COLO668 (cell line): ENCODE results near the gene SLC38A4.

Experiments used
- DNase-seq: peaks from one replicate; lab custom pipeline; 2025; ENCODE audit not compliant: unreplicated experiment; lab: John Stamatoyannopoulos, UW

The SLC38A4 gene

GRCh38 chr12:46818642-46819041 is 7.2 kb downstream of the SLC38A4 start:
- DNase-seq, result no peak

DNA sequence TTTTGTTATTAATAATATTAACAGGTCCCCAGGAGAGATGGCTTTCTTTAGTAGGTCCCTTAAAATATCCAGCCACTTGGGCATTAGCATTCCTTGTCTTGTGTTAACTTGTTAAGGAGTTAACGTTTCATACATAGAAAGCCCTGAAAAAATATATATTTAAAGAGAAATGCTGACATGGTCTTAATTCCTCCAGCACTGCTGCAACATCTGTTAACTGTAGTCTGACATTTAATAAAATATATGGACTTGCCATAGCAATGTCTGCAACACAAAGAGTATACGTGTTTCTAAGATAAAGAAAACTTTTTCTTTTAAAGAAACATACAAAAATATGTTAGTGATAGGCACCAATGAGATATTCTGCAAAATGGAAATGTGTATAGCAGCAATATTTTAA is 10.0 kb downstream of the SLC38A4 start:
- DNase-seq, result no peak

DNA sequence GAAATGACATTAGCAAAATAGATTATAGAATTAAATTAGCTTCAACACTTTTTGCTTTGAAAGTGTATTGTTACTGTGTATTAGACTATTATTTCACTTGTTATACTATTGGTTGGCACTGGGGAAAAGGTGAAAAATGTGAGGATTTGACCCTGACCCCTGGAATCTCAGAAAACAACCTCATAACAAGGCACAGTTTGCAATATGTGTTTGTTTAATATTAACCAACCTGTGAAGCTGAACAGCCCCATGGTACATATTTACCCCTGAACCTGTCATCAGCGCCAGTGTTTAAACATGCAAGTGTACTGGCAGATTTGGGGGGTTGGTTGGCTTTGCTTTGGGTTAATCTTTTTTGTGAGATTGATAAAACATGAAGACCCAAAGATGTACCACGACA is 11.7 kb downstream of the SLC38A4 start:
- no peak for DNase-seq

DNA sequence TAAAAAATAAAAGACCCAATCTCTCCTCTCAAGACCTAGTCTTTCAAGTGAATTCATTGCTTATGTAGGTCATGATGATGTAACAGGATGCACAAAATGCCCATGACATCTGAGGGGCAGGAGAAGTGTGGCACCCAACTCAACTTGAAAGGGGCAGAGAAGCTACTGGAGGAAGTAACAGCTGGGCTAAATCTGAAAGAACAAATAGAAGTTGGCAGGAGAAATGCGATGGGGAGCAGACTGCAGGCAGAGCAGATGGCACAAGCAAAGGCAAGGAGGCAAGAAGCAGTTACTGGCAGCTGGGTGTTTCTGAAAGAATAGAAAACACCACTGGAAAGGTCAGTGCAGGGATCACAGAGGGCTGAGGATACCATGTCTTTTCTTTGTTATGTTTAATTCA is 14.6 kb downstream of the SLC38A4 start:
- no peak for DNase-seq

DNA sequence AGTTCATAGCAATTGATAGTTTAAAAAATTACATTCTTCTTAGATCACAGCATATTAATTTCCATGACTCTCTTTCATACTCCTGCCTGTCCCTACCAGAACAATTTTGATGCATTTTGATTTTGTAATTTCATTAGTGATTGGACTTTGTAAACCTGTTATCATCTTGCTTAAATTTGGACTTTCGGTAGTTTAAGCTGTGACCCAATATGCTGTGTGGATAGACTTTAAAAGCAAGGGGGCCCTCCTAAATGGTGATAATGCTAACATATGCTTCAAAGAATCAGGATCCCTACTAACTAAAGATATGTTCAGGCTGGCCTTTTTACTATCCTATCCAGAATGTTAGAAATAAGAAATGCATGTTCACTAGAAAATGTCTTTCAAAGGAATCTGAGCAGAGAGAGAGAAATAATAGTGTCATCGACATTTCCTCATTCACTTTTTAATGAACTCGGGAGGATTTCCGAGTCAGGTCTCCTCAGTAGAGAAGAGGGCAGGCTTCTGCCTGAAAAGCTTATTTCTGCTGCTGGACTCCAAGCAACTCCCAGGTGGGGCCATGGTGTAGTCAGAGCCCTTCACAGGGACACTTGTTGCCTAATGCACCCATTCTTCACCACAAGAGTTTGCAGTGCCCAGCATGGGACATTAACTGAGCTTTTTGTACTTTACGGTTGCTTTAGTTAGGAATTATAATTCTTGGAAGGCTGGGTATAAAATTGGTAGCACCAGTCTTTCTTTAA is 16.7 kb downstream of the SLC38A4 start:
- no peak for DNase-seq

DNA sequence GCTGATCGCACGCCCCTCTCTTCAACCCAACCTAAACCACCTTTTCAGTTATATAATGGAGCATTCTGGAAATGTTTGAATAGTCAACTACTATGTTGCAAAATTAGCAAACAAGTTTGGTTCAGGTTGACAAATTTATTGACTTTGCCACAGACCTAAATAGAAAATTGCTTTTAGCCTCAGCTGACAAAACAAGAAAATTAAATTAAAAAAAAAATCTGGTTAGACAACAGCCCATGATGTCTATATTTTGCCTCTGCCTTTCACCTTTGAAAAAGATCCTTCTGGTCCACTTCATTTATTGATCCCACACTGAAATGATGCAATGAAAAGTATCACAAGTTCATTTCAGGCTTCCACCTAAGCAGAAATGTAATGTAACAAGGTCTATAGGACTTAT is 17.5 kb downstream of the SLC38A4 start:
- DNase-seq, result no peak

DNA sequence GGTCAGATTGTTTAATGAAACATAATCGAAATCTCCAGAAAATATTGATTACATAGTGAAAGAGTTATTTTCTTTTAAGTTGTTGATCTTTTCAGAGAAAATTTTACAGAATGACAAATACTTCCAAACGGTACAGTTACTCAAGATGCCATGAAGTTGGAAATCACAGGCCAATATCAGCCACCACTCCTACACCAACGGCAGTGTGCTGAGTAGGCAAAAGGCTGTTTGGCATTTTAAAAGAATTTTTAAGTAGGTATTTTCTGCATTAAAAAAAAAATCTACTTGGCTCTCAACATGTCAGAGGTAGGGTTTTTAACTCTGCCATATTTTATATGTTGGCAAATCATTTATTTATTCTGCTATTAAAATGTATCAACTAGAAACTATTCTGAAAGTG is 21.7 kb downstream of the SLC38A4 start:
- no peak for DNase-seq

DNA sequence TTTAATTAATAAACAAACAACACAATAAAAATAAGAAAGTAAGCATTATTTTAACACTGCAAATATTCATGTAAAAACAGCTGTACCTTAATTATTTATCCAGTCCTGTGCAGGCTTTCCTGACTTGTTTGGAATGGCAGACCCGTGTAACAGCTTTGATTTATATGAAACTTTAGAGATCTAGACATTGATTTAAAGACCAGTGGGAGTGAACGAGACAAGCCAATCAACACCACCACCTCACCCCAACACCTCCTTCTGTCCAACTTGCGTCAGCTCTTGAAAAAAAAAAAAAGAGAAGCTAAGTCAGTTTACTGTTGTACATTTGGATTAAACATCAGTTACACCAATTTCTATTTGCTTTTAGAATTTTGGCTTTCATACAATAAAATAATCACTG is 22.3 kb downstream of the SLC38A4 start:
- DNase-seq, result no peak

- DNase-seq, result no peak
These were observed 24.5 kb downstream of the SLC38A4 start for GRCh38 chr12:46801293-46801692.

GRCh38 chr12:46800160-46800559 is 25.6 kb downstream of the SLC38A4 start:
- no peak for DNase-seq

- DNase-seq, result no peak
These were observed 27.1 kb downstream of the SLC38A4 start for GRCh38 chr12:46798648-46799047.

- no peak for DNase-seq
These were observed 27.7 kb downstream of the SLC38A4 start for GRCh38 chr12:46798056-46798455.

GRCh38 chr12:46795988-46796387 is 29.8 kb downstream of the SLC38A4 start:
- DNase-seq, result no peak

DNA sequence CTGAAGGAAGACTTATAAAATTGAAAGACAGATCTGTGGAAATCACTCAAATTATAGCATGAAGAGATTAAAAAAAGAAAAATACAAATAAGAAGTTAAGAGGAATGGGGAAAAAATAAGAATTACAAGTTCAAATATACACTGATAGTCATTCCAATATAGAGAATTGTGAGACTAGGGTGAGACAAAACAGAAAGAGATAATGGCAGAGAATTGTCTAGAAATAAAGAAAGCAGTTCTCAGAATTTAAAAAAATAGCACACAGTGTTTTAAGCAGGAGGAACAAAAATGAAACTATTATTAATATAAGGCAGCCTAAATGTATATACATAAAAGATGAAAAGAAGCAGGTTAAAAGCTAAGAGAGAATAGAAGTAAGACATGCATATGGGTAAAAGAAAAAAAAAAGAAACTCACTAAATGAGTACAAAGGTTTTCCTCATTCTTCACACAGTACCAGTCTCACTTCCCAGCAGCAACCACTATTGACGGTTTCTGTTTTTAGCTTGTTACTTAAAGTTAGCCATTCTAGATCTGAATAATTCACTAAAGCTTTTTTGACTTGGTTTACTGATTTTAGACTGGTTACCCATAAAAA is 31.1 kb downstream of the SLC38A4 start:
- DNase-seq, result no peak

DNA sequence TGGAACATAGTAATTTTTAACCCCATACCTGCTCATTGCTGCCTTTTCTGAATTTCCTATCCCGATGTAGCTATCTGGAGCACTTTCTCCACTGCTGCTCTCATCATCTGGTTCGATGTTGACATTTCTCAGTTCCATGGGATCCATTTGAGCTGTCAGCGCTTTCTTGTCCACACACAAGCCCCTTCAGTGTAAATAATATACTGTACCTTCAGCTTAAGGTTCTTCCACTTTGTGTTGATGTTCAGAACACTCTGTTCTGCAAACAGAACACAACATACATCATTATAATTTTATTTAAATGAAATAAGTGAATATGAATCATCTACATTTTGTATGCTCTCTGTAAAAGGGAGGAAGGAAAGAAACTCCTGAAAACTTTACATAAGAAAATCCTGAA is 32.9 kb downstream of the SLC38A4 start:
- no peak for DNase-seq

DNA sequence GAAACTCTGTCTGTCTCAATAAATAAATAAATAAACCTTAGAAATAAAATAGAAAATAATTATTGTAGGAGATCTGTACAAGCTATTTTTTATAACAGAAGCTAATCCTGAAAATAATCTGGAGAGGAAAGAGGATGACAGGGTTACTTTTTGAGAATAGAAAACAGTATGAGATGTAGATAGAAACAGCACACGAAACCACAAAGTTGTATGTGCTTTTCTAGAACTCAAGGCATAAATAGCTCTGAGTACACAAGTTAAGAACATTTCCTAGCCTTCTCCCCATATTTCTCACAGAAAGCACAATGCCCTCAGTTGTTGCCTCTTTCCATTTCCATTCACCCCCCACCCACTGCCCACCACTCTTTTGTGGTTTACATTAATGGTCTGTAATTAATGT is 35.7 kb downstream of the SLC38A4 start:
- DNase-seq, result no peak

DNA sequence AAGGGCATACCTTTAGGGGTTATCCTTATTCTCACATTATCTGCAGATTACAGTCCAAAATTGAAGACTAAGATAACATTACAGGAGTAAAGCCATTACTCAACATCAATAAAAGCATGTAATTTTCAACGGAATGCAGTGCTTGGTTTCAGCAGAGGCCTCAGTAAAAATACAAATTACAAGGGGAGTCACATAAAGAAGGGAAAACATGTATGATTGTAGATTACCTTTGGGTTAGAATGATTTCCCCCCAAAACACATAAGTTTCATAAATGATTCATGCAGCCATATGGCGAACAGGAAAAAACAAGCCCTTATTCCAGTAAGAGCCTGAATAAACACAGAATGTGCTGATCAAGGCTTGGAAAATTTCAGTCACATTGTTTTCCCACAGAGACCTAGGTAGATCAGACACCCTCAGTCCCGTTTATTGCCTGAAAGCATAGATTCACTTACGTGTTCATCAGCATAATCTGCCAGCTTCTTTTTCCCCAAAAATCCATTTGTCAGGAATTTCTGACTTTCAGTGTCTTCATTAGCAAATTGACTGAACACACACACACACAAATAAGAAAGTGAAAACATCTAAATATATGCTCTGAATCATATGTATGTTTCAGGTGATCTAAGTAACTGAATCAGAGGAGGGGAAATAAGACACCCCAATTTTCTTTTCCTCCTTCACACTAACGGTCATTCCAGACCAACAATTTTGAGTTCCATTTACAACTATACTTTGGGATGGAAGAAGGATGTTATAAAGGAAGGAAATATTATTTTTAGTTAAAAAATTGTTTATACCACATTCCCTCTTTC is 37.5 kb downstream of the SLC38A4 start:
- no peak for DNase-seq

GRCh38 chr12:46787496-46788055 is 38.2 kb downstream of the SLC38A4 start:
- no peak for DNase-seq

DNA sequence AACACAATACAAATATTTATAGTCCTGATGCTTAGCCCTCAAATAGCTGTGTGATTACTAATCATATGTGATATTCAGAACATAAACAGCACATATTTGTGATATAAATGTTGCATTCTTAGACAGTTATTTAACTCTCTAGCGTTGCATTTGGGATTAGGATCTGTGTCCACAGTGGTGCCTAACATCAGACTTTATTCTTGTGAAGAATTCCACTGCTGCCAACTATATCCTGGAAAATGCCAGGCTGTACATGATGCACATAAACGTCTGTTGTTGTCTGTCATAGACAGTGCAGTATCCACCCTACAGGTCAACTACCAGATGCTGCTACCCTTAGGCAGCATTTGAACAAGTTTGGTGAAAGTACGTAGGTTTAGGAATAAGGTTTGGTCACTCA is 39.0 kb downstream of the SLC38A4 start:
- no peak for DNase-seq

DNA sequence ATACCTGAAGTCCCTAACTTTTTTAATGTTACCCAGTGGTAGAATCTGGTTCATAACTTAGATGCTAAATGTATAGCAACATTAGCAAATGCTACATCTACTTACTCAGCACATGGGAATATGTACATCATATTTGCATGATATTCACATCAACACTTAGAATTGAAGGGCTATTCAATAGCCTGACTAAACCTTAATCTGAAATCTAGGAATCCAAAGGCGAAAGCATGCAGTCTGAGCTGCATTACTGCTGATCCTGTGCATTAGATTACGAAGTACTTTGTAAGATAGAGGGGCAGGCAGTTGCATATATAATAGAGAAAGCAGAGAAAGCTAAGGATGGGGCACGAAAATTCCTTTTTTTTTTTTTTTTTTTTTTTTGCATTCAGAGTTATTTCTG is 40.4 kb downstream of the SLC38A4 start:
- no peak for DNase-seq

GRCh38 chr12:46783871-46784270 is 41.9 kb downstream of the SLC38A4 start:
- DNase-seq, result no peak

- DNase-seq, result no peak
These were observed 45.9 kb downstream of the SLC38A4 start for GRCh38 chr12:46779879-46780278.
